Measurements from ENCODE around the gene CRIM1.

GRCh38 chr2:36538335-36538734 lies 182.8 kb downstream of the CRIM1 start:
- TF ChIP-seq ZNF274 (IDR thresholded peaks at IDR 0.05; ENCODE audit: low read depth, low read length): no peak
- no peak for TF ChIP-seq YY1 (IDR thresholded peaks at IDR 0.05; ENCODE audit: insufficient read depth, insufficient read length)
- no peak for TF ChIP-seq SUZ12 (IDR thresholded peaks at IDR 0.05; ENCODE audit: extremely low read depth, insufficient read depth, insufficient read length)
